Measurements from ENCODE around the gene CHST8.

The CHST8 gene

DNA sequence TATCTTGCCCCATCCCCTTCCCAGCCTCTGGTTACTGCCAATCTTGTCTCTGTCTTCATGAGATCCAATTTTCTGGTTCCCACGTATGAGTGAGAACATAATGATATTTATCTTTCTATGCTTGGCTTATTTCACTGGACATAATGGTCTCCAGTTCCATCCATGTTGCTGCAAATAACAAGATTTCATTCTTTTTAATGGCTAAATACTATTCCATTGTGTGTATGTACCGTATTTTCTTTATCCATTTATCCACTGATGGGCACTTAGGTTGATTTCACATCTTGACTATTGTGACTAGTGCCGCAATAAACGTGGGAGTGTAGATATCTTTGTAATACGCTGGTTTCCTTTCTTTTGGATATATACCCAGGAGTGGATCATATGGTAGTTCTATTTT lies 43.0 kb downstream of the CHST8 start:
- Histone ChIP-seq H3K36me3 (ENCODE audit: control insufficient read depth, insufficient read depth, low read length) (no peaks in the 10 kb centered on the region), H3K27ac (ENCODE audit: low read depth, low read length) (no peak overlapping the region), H3K4me3 (ENCODE audit: low read depth, low read length) (no peak overlapping the region), H3K9ac (ENCODE audit: low read length) (no peak overlapping the region), H3K27me3 (ENCODE audit: control insufficient read depth, insufficient read depth, low read length) (no peaks in the 10 kb centered on the region; the same call in 1 of the 2 replicates), H3K9me3 (ENCODE audit: control insufficient read depth, insufficient read depth, low read depth, low read length) (no peaks in the 10 kb centered on the region), H3K4me1 (ENCODE audit: control insufficient read depth, insufficient read depth, low read length) (peaks cover 11% of the 10 kb centered on the region; the same call in 1 of the 2 replicates)

- no peaks in the 10 kb centered on the region; the same call in 1 of the 2 replicates for H3K27me3 ChIP-seq (ENCODE audit: control insufficient read depth, insufficient read depth, low read length)
- no peak overlapping the region for H3K9ac ChIP-seq (ENCODE audit: low read length)
- H3K4me3 ChIP-seq (ENCODE audit: low read depth, low read length) = no peak overlapping the region
- peaks cover 4% of the 10 kb centered on the region; the same call in 1 of the 2 replicates for H3K4me1 ChIP-seq (ENCODE audit: control insufficient read depth, insufficient read depth, low read length)
- H3K9me3 ChIP-seq (ENCODE audit: control insufficient read depth, insufficient read depth, low read depth, low read length) = no peaks in the 10 kb centered on the region
- H3K27ac ChIP-seq (ENCODE audit: low read depth, low read length) = no peak overlapping the region
- no peaks in the 10 kb centered on the region for H3K36me3 ChIP-seq (ENCODE audit: control insufficient read depth, insufficient read depth, low read length)
These were observed 44.2 kb downstream of the CHST8 start for GRCh38 chr19:33665776-33666595.

GRCh38 chr19:33667141-33667650 lies 45.4 kb downstream of the CHST8 start:
- H3K36me3 ChIP-seq (ENCODE audit: control insufficient read depth, insufficient read depth, low read length) = no peaks in the 10 kb centered on the region
- no peak overlapping the region for H3K4me3 ChIP-seq (ENCODE audit: low read depth, low read length)
- H3K9me3 ChIP-seq (ENCODE audit: control insufficient read depth, insufficient read depth, low read depth, low read length) = no peaks in the 10 kb centered on the region
- no peak overlapping the region for H3K9ac ChIP-seq (ENCODE audit: low read length)
- H3K4me1 ChIP-seq (ENCODE audit: control insufficient read depth, insufficient read depth, low read length) = peaks cover 3% of the 10 kb centered on the region; the same call in 1 of the 2 replicates
- no peaks in the 10 kb centered on the region; the same call in 1 of the 2 replicates for H3K27me3 ChIP-seq (ENCODE audit: control insufficient read depth, insufficient read depth, low read length)
- no peak overlapping the region for H3K27ac ChIP-seq (ENCODE audit: low read depth, low read length)

DNA sequence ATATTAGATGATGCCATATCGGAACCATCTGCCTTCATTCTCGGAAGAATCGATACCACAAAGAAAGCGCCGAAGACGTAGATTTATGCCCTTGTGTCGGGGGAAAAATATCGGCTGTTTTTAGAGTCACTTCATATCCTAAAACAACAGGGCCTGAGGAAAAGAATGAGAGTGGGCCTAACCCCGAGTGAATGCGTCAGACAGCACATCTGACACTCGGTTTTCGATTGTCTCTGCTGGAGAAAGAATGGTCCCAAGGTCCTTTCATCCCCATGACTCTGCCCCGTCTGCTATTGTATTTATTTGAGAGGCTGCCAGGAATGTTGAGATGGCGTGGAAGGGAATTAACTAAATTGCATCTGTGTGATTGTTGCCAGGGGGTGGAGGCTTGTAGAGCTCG lies 46.1 kb downstream of the CHST8 start:
- H3K9ac ChIP-seq (ENCODE audit: low read length) = no peak overlapping the region
- no peaks in the 10 kb centered on the region for H3K4me1 ChIP-seq (ENCODE audit: control insufficient read depth, insufficient read depth, low read length)
- no peaks in the 10 kb centered on the region for H3K36me3 ChIP-seq (ENCODE audit: control insufficient read depth, insufficient read depth, low read length)
- no peaks in the 10 kb centered on the region; the same call in 1 of the 2 replicates for H3K27me3 ChIP-seq (ENCODE audit: control insufficient read depth, insufficient read depth, low read length)
- no peak overlapping the region for H3K4me3 ChIP-seq (ENCODE audit: low read depth, low read length)
- no peak overlapping the region for H3K27ac ChIP-seq (ENCODE audit: low read depth, low read length)
- no peaks in the 10 kb centered on the region for H3K9me3 ChIP-seq (ENCODE audit: control insufficient read depth, insufficient read depth, low read depth, low read length)

DNA sequence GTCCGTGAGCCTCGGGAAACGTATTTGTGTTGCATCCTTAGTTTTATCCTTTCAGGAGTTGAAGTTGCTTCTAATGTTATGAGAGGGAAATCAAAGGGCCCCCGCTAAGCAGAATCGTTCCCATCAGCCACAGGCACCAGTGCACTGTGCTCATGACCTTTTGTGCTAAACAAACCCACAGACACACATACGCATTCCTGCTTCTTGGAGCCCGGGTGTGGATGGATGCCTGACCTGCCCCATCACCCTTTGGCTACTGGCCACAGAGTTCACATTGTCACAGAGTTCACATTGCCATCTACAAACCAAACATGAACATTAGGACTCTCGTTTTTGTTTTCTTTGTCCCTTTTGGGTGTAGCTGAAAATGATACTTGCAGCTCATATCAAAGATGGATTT lies 47.2 kb downstream of the CHST8 start:
- no peaks in the 10 kb centered on the region for H3K4me1 ChIP-seq (ENCODE audit: control insufficient read depth, insufficient read depth, low read length)
- no peaks in the 10 kb centered on the region; the same call in 1 of the 2 replicates for H3K27me3 ChIP-seq (ENCODE audit: control insufficient read depth, insufficient read depth, low read length)
- no peak overlapping the region for H3K27ac ChIP-seq (ENCODE audit: low read depth, low read length)
- no peak overlapping the region for H3K9ac ChIP-seq (ENCODE audit: low read length)
- no peak overlapping the region for H3K4me3 ChIP-seq (ENCODE audit: low read depth, low read length)
- H3K36me3 ChIP-seq (ENCODE audit: control insufficient read depth, insufficient read depth, low read length) = no peaks in the 10 kb centered on the region
- H3K9me3 ChIP-seq (ENCODE audit: control insufficient read depth, insufficient read depth, low read depth, low read length) = no peaks in the 10 kb centered on the region

DNA sequence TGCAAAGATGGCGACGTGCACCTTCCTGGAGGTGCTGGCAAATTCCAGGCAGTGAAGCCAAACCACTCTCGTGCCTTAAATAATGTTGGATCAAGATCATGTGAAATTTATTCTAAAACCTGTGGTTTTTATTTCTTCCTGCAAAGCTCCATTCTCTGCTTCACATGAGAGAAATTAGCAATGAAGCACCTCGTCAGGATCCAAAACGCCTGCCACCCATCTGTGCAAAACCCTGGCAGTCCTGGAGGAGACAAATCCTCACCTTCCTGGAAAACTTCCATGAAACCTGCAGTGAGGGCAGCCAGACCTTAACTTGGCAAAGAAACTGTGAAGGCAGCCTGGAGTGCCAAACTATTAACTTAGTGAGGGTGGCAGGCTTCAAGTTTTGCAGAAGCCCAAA lies 47.6 kb downstream of the CHST8 start:
- Histone ChIP-seq H3K4me1 (ENCODE audit: control insufficient read depth, insufficient read depth, low read length) (no peaks in the 10 kb centered on the region), H3K36me3 (ENCODE audit: control insufficient read depth, insufficient read depth, low read length) (no peaks in the 10 kb centered on the region), H3K4me3 (ENCODE audit: low read depth, low read length) (no peak overlapping the region)

DNA sequence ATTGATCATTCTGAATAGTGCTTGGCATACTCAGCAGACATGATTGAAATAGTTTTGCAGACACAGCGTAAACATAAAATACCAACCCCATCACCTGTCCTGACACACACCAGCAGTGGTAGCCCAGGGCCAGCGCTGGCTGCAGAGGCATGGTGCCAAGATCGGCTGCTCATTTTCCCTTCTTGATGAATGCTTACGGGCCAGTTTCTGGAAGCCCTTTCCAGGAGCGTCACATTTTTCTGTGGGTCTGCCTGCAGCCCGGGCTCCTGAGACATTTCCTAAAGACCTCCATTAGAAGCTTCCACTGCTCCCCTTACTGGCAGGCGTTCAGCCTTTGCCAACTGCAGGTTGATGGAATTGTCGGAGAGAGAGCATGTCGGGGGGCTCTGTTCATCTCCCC lies 48.6 kb downstream of the CHST8 start:
- H3K27ac ChIP-seq (ENCODE audit: low read depth, low read length) = no peak overlapping the region
- H3K9me3 ChIP-seq (ENCODE audit: control insufficient read depth, insufficient read depth, low read depth, low read length) = no peaks in the 10 kb centered on the region
- H3K36me3 ChIP-seq (ENCODE audit: control insufficient read depth, insufficient read depth, low read length) = no peaks in the 10 kb centered on the region
- H3K4me3 ChIP-seq (ENCODE audit: low read depth, low read length) = no peak overlapping the region
- H3K27me3 ChIP-seq (ENCODE audit: control insufficient read depth, insufficient read depth, low read length) = no peaks in the 10 kb centered on the region; the same call in 1 of the 2 replicates
- H3K4me1 ChIP-seq (ENCODE audit: control insufficient read depth, insufficient read depth, low read length) = no peaks in the 10 kb centered on the region
- H3K9ac ChIP-seq (ENCODE audit: low read length) = no peak overlapping the region

More for the DNA sequence above, 47.6 kb downstream of the CHST8 start:
- no peaks in the 10 kb centered on the region for H3K9me3 ChIP-seq (ENCODE audit: control insufficient read depth, insufficient read depth, low read depth, low read length)
- no peak overlapping the region for H3K9ac ChIP-seq (ENCODE audit: low read length)
- no peak overlapping the region for H3K27ac ChIP-seq (ENCODE audit: low read depth, low read length)
- H3K27me3 ChIP-seq (ENCODE audit: control insufficient read depth, insufficient read depth, low read length) = no peaks in the 10 kb centered on the region; the same call in 1 of the 2 replicates

GRCh38 chr19:33671211-33671610 lies 49.5 kb downstream of the CHST8 start:
- H3K27me3 ChIP-seq (ENCODE audit: control insufficient read depth, insufficient read depth, low read length) = no peaks in the 10 kb centered on the region; the same call in 1 of the 2 replicates
- H3K9ac ChIP-seq (ENCODE audit: low read length) = no peak overlapping the region
- no peak overlapping the region for H3K27ac ChIP-seq (ENCODE audit: low read depth, low read length)
- H3K9me3 ChIP-seq (ENCODE audit: control insufficient read depth, insufficient read depth, low read depth, low read length) = no peaks in the 10 kb centered on the region
- H3K36me3 ChIP-seq (ENCODE audit: control insufficient read depth, insufficient read depth, low read length) = no peaks in the 10 kb centered on the region
- H3K4me3 ChIP-seq (ENCODE audit: low read depth, low read length) = no peak overlapping the region
- no peaks in the 10 kb centered on the region for H3K4me1 ChIP-seq (ENCODE audit: control insufficient read depth, insufficient read depth, low read length)

DNA sequence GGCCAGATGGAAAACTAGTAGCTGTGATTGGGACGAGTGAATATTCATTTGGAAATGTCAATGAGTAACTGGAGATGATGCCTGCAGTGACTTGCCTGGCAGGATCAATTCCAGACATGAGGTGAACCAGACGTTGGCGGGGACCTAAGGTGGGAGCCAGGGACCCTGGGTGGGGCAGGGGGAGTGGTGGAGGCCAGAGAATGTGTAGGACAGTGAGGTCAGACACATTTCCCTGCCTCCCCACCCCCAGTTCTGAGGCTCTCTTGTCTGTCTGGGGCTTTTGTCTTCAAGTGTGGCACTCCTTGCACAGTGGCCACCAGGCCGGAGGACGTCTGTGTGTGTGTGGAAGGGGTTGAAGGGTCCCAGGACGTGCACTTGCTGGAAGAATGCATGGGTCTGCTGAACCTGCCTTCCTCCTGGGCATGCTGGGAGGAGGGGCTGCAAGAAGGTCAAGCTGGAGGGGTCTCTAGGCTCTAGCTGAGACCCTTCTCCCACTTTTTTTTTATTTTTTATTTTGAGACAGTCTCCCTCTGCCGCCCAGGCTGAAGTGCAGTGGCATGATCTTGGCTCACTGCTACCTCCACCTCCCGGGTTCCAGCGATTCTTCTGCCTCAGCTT lies 51.6 kb downstream of the CHST8 start:
- H3K9me3 ChIP-seq (ENCODE audit: control insufficient read depth, insufficient read depth, low read depth, low read length) = no peaks in the 10 kb centered on the region
- no peaks in the 10 kb centered on the region for H3K36me3 ChIP-seq (ENCODE audit: control insufficient read depth, insufficient read depth, low read length)
- H3K27me3 ChIP-seq (ENCODE audit: control insufficient read depth, insufficient read depth, low read length) = no peaks in the 10 kb centered on the region; the same call in 1 of the 2 replicates
- no peak overlapping the region for H3K4me3 ChIP-seq (ENCODE audit: low read depth, low read length)
- no peaks in the 10 kb centered on the region for H3K4me1 ChIP-seq (ENCODE audit: control insufficient read depth, insufficient read depth, low read length)
- H3K9ac ChIP-seq (ENCODE audit: low read length) = no peak overlapping the region
- H3K27ac ChIP-seq (ENCODE audit: low read depth, low read length) = no peak overlapping the region

- no peak overlapping the region for H3K27ac ChIP-seq (ENCODE audit: low read depth, low read length)
- H3K4me3 ChIP-seq (ENCODE audit: low read depth, low read length) = no peak overlapping the region
- no peaks in the 10 kb centered on the region for H3K36me3 ChIP-seq (ENCODE audit: control insufficient read depth, insufficient read depth, low read length)
- no peaks in the 10 kb centered on the region for H3K9me3 ChIP-seq (ENCODE audit: control insufficient read depth, insufficient read depth, low read depth, low read length)
- no peak overlapping the region for H3K9ac ChIP-seq (ENCODE audit: low read length)
- H3K27me3 ChIP-seq (ENCODE audit: control insufficient read depth, insufficient read depth, low read length) = no peaks in the 10 kb centered on the region
- no peaks in the 10 kb centered on the region for H3K4me1 ChIP-seq (ENCODE audit: control insufficient read depth, insufficient read depth, low read length)
These were observed 52.4 kb downstream of the CHST8 start for GRCh38 chr19:33673996-33674625.

All from HUES6 (cell line).